HG03060 (cell line): Measurements from ENCODE around the gene HLA-G.
"Not testable (repeated sequence)": the region's sequence is repeated elsewhere in the genome, so short reads cannot be mapped to it uniquely, and the experiment has no call there.

Source experiments
- ATAC-seq: cut with Tn5 transposase; IDR thresholded peaks from one replicate; pipeline ENCODE4 v1.9.1; 2021; ENCODE audit warnings: low read depth, moderate number of reproducible peaks; ENCODE audit not compliant: unreplicated experiment

Gene HLA-G

GRCh38 chr6:29827579-29828470 is at the start of gene HLA-G:
TSS of gene HLA-G (plus strand) at chr6:29827825. CDS start at chr6:29827845, 20 bp downstream.
- ATAC-seq: no peak

DNA sequence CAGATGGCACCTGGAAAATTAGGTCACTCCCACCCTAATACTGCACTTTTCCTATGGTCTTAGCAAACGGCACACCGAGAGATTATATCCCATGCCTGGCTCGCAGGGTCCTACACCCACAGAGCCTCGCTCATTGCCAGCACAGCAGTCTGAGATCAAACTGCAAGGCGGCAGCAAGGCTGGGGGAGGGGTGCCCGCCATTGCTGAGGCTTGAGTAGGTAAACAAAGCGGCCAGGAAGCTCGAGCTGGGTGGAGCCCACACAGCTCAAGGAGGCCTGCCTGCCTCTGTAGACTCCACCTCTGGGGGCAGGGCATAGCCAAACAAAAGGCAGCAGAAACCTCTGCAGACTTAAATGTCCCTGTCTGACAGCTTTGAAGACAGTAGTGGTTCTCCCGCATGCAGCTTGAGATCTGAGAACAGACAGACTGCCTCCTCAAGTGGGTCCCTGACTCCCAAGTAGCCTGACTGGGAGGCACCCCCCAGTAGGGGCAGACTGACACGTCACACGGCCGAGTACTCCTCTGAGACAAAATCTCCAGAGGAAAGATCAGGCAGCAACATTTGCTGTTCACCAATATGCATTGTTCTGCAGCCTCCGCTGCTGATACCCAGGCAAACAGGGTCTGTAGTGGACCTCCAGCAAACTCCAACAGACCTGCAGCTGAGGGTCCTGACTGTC is 47.5 kb upstream of the HLA-G start:
- ATAC-seq: not testable (repeated sequence)

DNA sequence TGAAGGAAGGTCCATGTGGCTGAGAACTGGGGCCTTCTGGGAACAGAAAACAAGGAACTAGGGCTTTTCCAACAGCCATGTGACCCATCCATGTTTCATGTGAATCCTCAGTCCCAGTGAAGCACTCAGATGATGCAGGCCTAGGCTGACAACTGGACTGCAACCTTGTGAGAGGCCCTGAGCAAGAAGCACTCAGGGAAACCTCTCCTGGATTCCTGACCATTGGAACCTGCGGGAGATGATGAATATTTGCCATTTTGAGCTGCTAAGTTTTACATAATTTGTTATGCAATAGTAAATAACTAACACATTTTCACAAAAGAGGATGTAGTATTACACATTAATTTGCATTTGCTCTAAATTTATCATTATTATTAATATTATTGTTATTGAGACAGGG is 38.4 kb upstream of the HLA-G start:
- no peak for ATAC-seq

- no peak for ATAC-seq
Observed at GRCh38 chr6:29790626-29791025, 37.0 kb upstream of the HLA-G start.

DNA sequence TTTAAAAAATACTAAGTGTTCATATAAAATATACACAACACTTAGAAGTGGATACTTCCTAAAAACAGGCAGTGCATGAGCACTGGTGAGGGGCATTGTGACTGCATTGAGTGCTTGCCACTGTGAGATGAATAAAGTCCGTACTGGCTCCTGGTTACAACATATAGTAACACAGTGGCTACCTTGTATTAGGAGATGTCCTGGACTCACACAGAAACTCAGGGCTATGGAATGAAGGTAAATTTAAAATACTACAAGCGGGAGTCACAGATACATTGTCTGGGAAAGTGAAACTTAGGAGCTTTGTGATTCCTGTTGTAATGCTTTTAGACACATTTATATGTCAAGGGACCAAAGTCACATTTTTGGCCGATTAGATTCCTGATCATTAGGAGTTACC is 36.5 kb upstream of the HLA-G start:
- ATAC-seq: no peak

DNA sequence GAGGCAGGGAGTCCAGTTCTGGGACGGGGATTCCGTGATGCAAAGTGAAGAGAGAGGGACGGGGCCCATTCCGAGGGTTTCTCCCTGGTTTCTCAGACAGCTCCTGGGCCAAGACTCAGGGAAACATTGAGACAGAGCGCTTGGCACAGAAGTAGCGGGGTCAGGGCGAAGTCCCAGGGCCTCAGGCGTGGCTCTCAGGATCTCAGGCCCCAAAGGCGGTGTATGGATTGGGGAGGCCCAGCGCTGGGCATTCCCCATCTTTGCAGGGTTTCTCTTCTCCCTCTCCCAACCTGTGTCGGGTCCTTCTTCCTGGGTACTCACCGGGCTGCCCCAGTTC is 35.9 kb upstream of the HLA-G start:
- ATAC-seq: no peak

- ATAC-seq: no peak
Observed at GRCh38 chr6:29792123-29793035, 35.2 kb upstream of the HLA-G start.

DNA sequence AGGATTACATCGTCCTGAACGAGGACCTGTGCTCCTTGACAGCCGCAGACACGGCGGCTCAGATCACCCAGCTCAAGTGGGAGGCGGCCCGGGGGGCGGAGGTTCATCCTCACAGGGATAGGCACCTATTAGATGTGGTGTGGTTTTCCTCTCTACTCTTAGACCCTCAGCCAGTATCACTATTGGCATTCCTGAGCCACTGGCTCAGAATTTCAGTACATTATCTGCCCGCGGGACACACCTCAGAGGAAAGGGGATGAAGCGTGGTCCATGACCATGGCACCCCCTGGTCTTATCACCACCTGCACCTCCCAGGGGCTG is 34.6 kb upstream of the HLA-G start:
- ATAC-seq: no peak

- no peak for ATAC-seq
Observed at GRCh38 chr6:29793796-29794195, 33.8 kb upstream of the HLA-G start.

- ATAC-seq: no peak
Observed at GRCh38 chr6:29796026-29796425, 31.6 kb upstream of the HLA-G start.

DNA sequence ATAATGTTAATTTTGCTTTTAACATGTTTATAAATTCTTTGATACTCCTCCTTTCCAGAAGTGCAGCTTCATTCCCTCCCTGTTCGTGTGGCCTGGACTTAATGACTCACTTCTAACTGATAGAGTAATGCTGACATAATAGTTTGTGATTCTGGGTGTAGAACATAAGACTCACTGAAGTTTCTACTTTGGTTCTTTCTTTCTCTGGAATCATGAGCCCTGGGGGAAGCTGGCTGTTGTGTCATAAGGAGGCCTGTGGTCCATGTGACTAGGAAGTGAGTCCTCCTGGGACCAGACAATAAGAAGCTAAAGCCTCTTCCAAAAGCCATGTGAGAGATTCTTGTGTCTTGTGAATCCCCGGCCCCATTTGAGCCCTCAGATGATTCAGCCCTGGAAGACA is 30.5 kb upstream of the HLA-G start:
- ATAC-seq: no peak

DNA sequence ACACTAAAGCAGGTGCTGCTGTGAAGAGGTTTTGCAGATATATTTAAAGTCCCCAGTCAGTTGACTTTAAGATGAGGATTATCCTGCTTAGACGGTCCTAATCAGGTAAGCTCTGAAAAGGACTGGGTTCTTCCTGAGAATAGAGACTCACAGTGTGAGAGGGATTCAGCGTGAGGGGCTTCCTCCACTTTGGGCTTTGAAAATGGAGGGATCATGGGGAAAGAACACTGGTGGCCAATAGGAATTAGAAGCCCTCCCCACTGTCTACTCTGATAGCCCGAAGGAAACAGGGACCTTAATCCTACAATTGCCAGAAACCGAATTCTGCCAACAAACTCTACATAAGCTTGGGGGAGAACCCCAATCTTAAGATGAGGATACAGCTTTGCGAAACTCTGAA is 29.7 kb upstream of the HLA-G start:
- ATAC-seq: no peak

- ATAC-seq: no peak
Observed at GRCh38 chr6:29800254-29800653, 27.4 kb upstream of the HLA-G start.

DNA sequence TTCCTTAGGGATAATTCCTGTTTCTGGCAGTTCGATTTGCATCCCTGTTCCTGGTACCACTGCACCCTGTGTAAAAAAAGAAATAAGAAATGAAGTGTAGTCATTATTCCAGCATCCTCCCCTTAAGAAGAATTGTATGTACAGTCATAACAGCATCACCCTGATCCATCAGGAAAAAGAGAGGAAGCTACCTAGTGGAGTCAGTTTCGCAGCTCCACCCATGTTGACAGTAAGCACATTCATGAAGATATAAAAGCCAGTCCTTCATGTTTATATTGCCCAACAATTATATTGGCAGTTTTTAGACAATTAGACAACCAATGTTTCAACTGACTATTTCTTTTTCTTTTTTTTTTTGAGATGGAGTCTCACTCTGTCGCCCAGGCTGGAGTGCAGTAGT is 21.2 kb upstream of the HLA-G start:
- ATAC-seq: no peak

DNA sequence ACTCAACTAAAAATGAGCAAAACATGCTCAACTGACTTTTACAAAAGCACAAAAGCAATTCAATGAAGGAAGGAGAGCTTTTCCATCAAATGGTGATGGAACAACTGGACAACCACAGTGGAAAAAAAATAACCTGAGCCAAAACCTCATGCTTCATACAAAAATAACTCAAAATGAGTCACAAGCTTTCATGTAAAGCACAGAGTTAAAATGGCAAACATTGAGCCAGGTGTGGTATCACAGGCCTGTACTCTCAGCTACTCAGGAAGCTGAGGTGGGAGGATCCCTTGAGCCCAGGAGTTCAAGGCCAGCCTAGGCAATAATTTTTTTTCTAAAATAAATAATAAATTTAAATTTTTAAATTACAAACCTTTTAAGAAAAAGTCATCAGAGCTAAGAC is 18.4 kb upstream of the HLA-G start:
- no peak for ATAC-seq

- ATAC-seq: no peak
Observed at GRCh38 chr6:29810371-29810770, 17.3 kb upstream of the HLA-G start.

GRCh38 chr6:29811377-29811776 is 16.2 kb upstream of the HLA-G start:
- no peak for ATAC-seq

DNA sequence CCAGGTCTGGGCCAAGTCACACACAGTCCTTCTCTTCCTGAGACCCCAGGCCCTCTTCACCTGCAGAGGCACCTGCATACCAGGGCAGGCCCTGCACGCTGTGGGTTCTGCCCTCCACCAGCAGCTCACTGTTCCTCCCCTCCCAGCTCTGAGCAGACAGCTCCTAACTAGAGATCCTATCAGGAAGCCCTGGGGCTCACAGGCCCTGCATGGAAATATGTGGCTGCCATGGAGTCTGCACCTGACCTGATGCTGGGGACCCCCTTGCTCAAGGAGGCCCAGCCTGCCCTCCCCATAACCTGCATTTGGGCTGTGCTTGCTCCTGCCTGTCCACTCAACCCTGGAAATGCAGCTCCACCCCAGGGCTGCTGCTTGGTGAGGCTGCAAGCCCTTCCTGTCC is 14.6 kb upstream of the HLA-G start:
- no peak for ATAC-seq

DNA sequence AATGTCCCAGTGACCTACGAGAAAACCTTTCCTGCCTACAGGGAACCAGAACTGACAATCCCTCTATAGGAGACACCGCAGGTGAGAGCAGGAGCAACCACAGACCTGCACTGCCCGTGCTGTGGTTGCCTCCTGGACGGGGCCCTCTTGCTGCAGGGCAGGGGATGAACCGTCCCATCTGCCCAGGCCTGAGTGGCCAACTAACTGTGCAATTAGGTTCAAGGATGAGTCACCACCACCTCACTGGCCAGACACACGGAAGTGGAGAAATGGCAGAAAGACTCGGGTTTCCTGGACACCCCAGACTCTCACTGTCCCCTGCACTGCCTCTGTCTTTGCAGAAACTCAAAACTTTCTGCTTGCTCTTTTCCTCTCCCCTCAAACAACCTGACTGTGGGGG is 13.8 kb upstream of the HLA-G start:
- ATAC-seq: no peak

- ATAC-seq: no peak
Observed at GRCh38 chr6:29814379-29815117, 13.1 kb upstream of the HLA-G start.
